ENCODE results near the gene CLASP2. TPM values are rescaled to one million over a fixed set of nuclear protein-coding genes. Genes with fewer than 3 reads are reported as not detected.

The CLASP2 gene
- total RNA-seq, 1 donor from 2014 or later, result 85.8 TPM

DNA sequence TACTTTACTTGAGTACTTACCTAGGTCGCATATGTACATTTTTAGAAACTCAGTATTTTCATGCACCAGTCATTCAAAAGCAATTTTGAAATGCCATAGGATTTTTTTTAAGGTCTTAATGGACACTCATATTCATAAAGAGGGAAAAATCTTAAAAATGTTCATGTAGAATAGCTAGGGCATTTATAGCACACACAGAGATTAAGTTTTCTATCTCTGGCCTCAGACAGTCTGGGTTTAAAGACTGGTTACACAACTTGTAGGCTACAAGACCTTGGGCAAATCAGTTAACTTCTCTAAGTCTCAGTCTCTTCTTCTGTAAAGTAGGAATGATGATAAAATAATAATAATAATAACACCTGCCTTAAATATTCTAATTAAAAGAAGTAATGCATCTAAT, 229.4 kb downstream of the CLASP2 start:
- intact Hi-C loops (cut with micrococcal nuclease), result no loop called here
- Mint-ChIP-seq H3K4me1 (peaks cover 15% of the 10 kb centered on the region), H3K4me3 (no peak overlapping the region), H3K27me3 (no peaks in the 10 kb centered on the region), H3K9me3 (no peaks in the 10 kb centered on the region), H3K27ac (no peak overlapping the region), H3K36me3 (ENCODE audit: low read depth) (no peaks in the 10 kb centered on the region)
- ChIA-PET CTCF (no interaction called here), POLR2A (no interaction called here)
- TF ChIP-seq, protein P1, sequence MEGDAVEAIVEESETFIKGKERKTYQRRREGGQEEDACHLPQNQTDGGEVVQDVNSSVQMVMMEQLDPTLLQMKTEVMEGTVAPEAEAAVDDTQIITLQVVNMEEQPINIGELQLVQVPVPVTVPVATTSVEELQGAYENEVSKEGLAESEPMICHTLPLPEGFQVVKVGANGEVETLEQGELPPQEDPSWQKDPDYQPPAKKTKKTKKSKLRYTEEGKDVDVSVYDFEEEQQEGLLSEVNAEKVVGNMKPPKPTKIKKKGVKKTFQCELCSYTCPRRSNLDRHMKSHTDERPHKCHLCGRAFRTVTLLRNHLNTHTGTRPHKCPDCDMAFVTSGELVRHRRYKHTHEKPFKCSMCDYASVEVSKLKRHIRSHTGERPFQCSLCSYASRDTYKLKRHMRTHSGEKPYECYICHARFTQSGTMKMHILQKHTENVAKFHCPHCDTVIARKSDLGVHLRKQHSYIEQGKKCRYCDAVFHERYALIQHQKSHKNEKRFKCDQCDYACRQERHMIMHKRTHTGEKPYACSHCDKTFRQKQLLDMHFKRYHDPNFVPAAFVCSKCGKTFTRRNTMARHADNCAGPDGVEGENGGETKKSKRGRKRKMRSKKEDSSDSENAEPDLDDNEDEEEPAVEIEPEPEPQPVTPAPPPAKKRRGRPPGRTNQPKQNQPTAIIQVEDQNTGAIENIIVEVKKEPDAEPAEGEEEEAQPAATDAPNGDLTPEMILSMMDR (IDR thresholded peaks at IDR 0.05), result no peak
- ATAC-seq (ENCODE audit: low read depth) (no peak), DNase-seq (no peak)

DNA sequence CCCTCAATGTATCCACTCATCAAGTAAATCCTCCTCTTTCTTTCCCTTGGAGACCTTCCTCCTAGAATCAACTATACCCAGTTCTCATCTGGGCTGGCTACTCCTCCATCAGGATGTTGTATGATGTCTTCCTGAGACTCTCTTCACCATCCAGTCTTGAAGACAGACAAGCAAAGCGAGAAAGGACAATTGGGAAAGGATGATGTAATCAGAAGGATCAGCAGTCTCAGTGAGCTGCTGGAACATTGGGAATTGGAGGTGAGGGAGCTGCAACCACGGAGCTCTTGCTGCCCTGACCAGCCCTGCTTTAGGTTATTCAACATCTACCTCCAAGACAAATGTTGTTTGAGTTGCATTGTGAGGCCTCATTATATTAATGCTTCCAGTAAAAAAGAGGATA, 229.8 kb downstream of the CLASP2 start:
- Mint-ChIP-seq H3K4me1 (peaks cover 15% of the 10 kb centered on the region), H3K27ac (no peak overlapping the region), H3K9me3 (no peaks in the 10 kb centered on the region), H3K4me3 (no peak overlapping the region), H3K27me3 (no peaks in the 10 kb centered on the region), H3K36me3 (ENCODE audit: low read depth) (no peaks in the 10 kb centered on the region)
- ATAC-seq (ENCODE audit: low read depth) (no peak), DNase-seq (no peak)
- TF ChIP-seq, protein P1 (IDR thresholded peaks at IDR 0.05), result no peak
- CTCF ChIA-PET, result no interaction called here
- POLR2A ChIA-PET, result no interaction called here
- intact Hi-C loops (cut with micrococcal nuclease), result no loop called here

DNA sequence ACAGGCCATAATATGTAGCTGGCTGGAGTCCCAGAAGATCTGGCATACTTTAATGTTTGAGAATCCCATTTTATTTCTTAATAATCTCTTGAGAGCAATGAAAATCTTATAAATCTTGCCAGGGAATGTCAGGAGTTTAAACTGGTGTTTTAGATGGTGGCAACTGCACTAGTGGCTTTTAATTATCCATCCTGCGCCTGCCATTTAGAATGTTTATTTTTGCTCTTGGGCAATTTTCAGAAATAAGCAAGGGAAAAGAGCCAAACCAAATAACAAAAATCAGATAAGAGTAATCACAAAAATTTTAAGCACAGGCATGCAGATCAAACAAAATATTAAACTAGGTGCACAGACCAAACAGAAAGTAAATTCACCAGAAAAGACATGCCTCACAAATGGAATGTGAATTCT, 235.9 kb downstream of the CLASP2 start:
- ATAC-seq (ENCODE audit: low read depth) (no peak), DNase-seq (no peak)
- Mint-ChIP-seq H3K4me1 (no peaks in the 10 kb centered on the region), H3K4me3 (no peak overlapping the region), H3K27ac (no peak overlapping the region), H3K36me3 (ENCODE audit: low read depth) (peaks cover 2% of the 10 kb centered on the region), H3K27me3 (no peaks in the 10 kb centered on the region), H3K9me3 (no peaks in the 10 kb centered on the region)
- ChIA-PET CTCF (no interaction called here), POLR2A (no interaction called here)
- TF ChIP-seq, protein P1 (IDR thresholded peaks at IDR 0.05), result no peak
- intact Hi-C loops (cut with micrococcal nuclease), result no loop called here

DNA sequence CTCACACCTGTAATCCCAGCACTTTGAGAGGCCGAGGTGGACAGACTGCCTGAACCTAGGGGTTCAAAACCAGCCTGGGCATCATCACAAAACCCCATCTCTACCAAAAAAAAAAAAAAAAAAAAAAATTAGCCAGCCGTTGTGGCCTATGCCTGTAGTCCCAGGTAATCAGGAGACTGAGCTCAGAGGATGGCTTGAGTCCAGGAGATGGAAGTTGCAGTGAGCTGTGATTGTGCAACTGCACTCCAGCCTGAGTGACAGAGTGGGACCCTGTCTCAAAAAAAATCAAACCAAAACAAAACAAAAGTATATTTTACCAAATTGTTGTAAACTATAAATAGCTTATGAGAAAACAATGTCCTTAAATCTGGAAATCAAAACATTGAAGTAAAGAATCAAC, 243.2 kb downstream of the CLASP2 start:
- TF ChIP-seq, protein P1 (IDR thresholded peaks at IDR 0.05), result no peak
- CTCF ChIA-PET, result no interaction called here

DNA sequence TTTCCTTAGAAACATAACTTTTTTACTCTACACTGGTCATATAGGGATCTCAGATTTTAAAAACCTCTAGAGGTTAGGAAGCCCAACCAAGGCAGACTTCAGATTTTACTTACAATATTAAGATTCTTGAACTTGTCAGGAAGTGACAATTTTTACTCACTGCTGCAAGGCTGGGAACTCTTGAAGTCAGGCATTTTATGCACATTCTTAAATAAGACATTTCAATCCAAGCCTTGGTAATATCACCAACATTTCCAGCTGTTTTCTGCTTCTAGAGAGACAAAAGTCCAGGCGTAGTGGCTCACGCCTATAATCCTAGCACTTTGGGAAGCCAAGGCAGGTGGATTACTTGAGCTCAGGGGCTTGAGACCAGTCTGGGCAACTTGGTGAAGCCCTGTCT, 244.2 kb downstream of the CLASP2 start:
- intact Hi-C loops (cut with micrococcal nuclease), result no loop called here
- no peak for DNase-seq
- H3K36me3 Mint-ChIP-seq (ENCODE audit: low read depth), result no peaks in the 10 kb centered on the region
- ChIA-PET CTCF (no interaction called here), POLR2A (no interaction called here)
- no peaks in the 10 kb centered on the region for H3K27me3 Mint-ChIP-seq
- TF ChIP-seq, protein P1 (IDR thresholded peaks at IDR 0.05), result no peak
- H3K4me1 Mint-ChIP-seq, result no peaks in the 10 kb centered on the region
- H3K27ac Mint-ChIP-seq, result no peak overlapping the region
- H3K4me3 Mint-ChIP-seq, result no peak overlapping the region
- ATAC-seq (ENCODE audit: low read depth), result no peak
- H3K9me3 Mint-ChIP-seq, result no peaks in the 10 kb centered on the region

More for the DNA sequence above, 243.2 kb downstream of the CLASP2 start:
- POLR2A ChIA-PET, result interaction anchor here (0.6 kb wide), 1 partner anchor 55 kb away, joined by 7 read pairs; no protein-coding TSS in a partner anchor
- no peak for DNase-seq
- H3K9me3 Mint-ChIP-seq, result no peaks in the 10 kb centered on the region
- no peak overlapping the region for H3K4me3 Mint-ChIP-seq
- H3K27ac Mint-ChIP-seq, result no peak overlapping the region
- H3K27me3 Mint-ChIP-seq, result no peaks in the 10 kb centered on the region
- no peaks in the 10 kb centered on the region for H3K4me1 Mint-ChIP-seq
- no peaks in the 10 kb centered on the region for H3K36me3 Mint-ChIP-seq (ENCODE audit: low read depth)
- no peak for ATAC-seq (ENCODE audit: low read depth)
- intact Hi-C loops (cut with micrococcal nuclease), result no loop called here

Data from activated B cell treated with CpG ODN at 0.5 μM for 24 hours (primary cell).